HUES48 (cell line): ENCODE results near the gene FHIT.

ENCODE experiments used
- H3K27ac ChIP-seq: one replicate; pipeline ENCODE4 v1.7.0; 2013; ENCODE audit warnings: low read depth, low read length, inconsistent platforms
- H3K27me3 ChIP-seq: 2 replicates; pipeline ENCODE4 v1.6.1; 2013; ENCODE audit warnings: mild to moderate bottlenecking, low read length; ENCODE audit not compliant: control insufficient read depth, insufficient read depth
- H3K36me3 ChIP-seq: 2 replicates; pipeline ENCODE4 v1.6.1; 2013; ENCODE audit warnings: low read length; ENCODE audit not compliant: control insufficient read depth, insufficient read depth
- H3K4me1 ChIP-seq: 2 replicates; pipeline ENCODE4 v1.6.1; 2013; ENCODE audit warnings: mild to moderate bottlenecking, low read length; ENCODE audit not compliant: control insufficient read depth, insufficient read depth
- H3K4me3 ChIP-seq: 2 replicates; pipeline ENCODE4 v1.5.1; 2013; ENCODE audit warnings: mild to moderate bottlenecking, low read depth, low read length
- H3K9ac ChIP-seq: 2 replicates; pipeline ENCODE4 v1.6.1; 2013; ENCODE audit warnings: mild to moderate bottlenecking, low read depth, low read length, moderate library complexity
- H3K9me3 ChIP-seq: 2 replicates; pipeline ENCODE4 v1.6.1; 2013; ENCODE audit warnings: low read length; ENCODE audit not compliant: control insufficient read depth, insufficient read depth

FHIT gene

GRCh38 chr3:59862686-59863085, 1388.6 kb downstream of the FHIT start:
- H3K36me3 ChIP-seq, result no peaks in the 10 kb centered on the region
- no peak overlapping the region for H3K4me3 ChIP-seq
- H3K27me3 ChIP-seq, result no peaks in the 10 kb centered on the region
- H3K27ac ChIP-seq, result no peak overlapping the region
- no peaks in the 10 kb centered on the region for H3K4me1 ChIP-seq
- no peak overlapping the region for H3K9ac ChIP-seq
- no peaks in the 10 kb centered on the region for H3K9me3 ChIP-seq

GRCh38 chr3:59857589-59858346, 1393.5 kb downstream of the FHIT start:
- H3K36me3 ChIP-seq, result no peaks in the 10 kb centered on the region
- H3K9ac ChIP-seq, result no peak overlapping the region
- no peaks in the 10 kb centered on the region for H3K27me3 ChIP-seq
- H3K27ac ChIP-seq, result no peak overlapping the region
- no peak overlapping the region for H3K4me3 ChIP-seq
- peaks cover 5% of the 10 kb centered on the region for H3K4me1 ChIP-seq
- H3K9me3 ChIP-seq, result no peaks in the 10 kb centered on the region

GRCh38 chr3:59856934-59857460, 1394.3 kb downstream of the FHIT start:
- no peaks in the 10 kb centered on the region for H3K27me3 ChIP-seq
- H3K9ac ChIP-seq, result no peak overlapping the region
- no peaks in the 10 kb centered on the region for H3K9me3 ChIP-seq
- H3K27ac ChIP-seq, result no peak overlapping the region
- H3K36me3 ChIP-seq, result no peaks in the 10 kb centered on the region
- no peak overlapping the region for H3K4me3 ChIP-seq
- peaks cover 5% of the 10 kb centered on the region for H3K4me1 ChIP-seq

GRCh38 chr3:59854061-59854709, 1397.1 kb downstream of the FHIT start:
- Histone ChIP-seq H3K9me3 (no peaks in the 10 kb centered on the region), H3K4me3 (no peak overlapping the region), H3K36me3 (no peaks in the 10 kb centered on the region), H3K9ac (no peak overlapping the region), H3K4me1 (peaks cover 5% of the 10 kb centered on the region), H3K27ac (no peak overlapping the region), H3K27me3 (no peaks in the 10 kb centered on the region)

GRCh38 chr3:59850417-59850816, 1400.8 kb downstream of the FHIT start:
- Histone ChIP-seq H3K9ac (no peak overlapping the region), H3K9me3 (no peaks in the 10 kb centered on the region), H3K4me1 (no peaks in the 10 kb centered on the region), H3K36me3 (no peaks in the 10 kb centered on the region), H3K27me3 (no peaks in the 10 kb centered on the region), H3K4me3 (no peak overlapping the region), H3K27ac (no peak overlapping the region)

- no peaks in the 10 kb centered on the region for H3K27me3 ChIP-seq
- H3K9ac ChIP-seq, result no peak overlapping the region
- H3K4me3 ChIP-seq, result no peak overlapping the region
- no peaks in the 10 kb centered on the region for H3K36me3 ChIP-seq
- no peak overlapping the region for H3K27ac ChIP-seq
- no peaks in the 10 kb centered on the region for H3K9me3 ChIP-seq
- no peaks in the 10 kb centered on the region for H3K4me1 ChIP-seq
Measured at GRCh38 chr3:59845386-59845785, 1405.9 kb downstream of the FHIT start.

GRCh38 chr3:59843821-59844220, 1407.4 kb downstream of the FHIT start:
- Histone ChIP-seq H3K27me3 (no peaks in the 10 kb centered on the region), H3K4me3 (no peak overlapping the region), H3K9ac (no peak overlapping the region), H3K36me3 (no peaks in the 10 kb centered on the region), H3K4me1 (no peaks in the 10 kb centered on the region), H3K9me3 (no peaks in the 10 kb centered on the region), H3K27ac (no peak overlapping the region)

GRCh38 chr3:59839810-59840515, 1411.3 kb downstream of the FHIT start:
- H3K36me3 ChIP-seq, result no peaks in the 10 kb centered on the region
- H3K4me1 ChIP-seq, result no peaks in the 10 kb centered on the region
- H3K4me3 ChIP-seq, result no peak overlapping the region
- no peak overlapping the region for H3K9ac ChIP-seq
- H3K9me3 ChIP-seq, result no peaks in the 10 kb centered on the region
- no peaks in the 10 kb centered on the region for H3K27me3 ChIP-seq
- H3K27ac ChIP-seq, result no peak overlapping the region

GRCh38 chr3:59839283-59839682, 1412.0 kb downstream of the FHIT start:
- H3K27me3 ChIP-seq, result no peaks in the 10 kb centered on the region
- H3K9ac ChIP-seq, result no peak overlapping the region
- no peaks in the 10 kb centered on the region for H3K36me3 ChIP-seq
- H3K9me3 ChIP-seq, result no peaks in the 10 kb centered on the region
- no peak overlapping the region for H3K27ac ChIP-seq
- no peak overlapping the region for H3K4me3 ChIP-seq
- no peaks in the 10 kb centered on the region for H3K4me1 ChIP-seq

GRCh38 chr3:59836531-59836930, 1414.7 kb downstream of the FHIT start:
- no peak overlapping the region for H3K27ac ChIP-seq
- no peaks in the 10 kb centered on the region for H3K36me3 ChIP-seq
- H3K27me3 ChIP-seq, result no peaks in the 10 kb centered on the region
- no peak overlapping the region for H3K4me3 ChIP-seq
- H3K4me1 ChIP-seq, result no peaks in the 10 kb centered on the region
- no peaks in the 10 kb centered on the region for H3K9me3 ChIP-seq
- no peak overlapping the region for H3K9ac ChIP-seq

GRCh38 chr3:59832702-59833101, 1418.5 kb downstream of the FHIT start:
- Histone ChIP-seq H3K27me3 (no peaks in the 10 kb centered on the region), H3K9me3 (no peaks in the 10 kb centered on the region), H3K9ac (no peak overlapping the region), H3K4me3 (no peak overlapping the region), H3K27ac (no peak overlapping the region), H3K36me3 (no peaks in the 10 kb centered on the region), H3K4me1 (no peaks in the 10 kb centered on the region)
